CD1c-positive myeloid dendritic cell (primary cell): Measurements from ENCODE around the gene TMEM181.
"Not testable (repeated sequence)": the region's sequence is repeated elsewhere in the genome, so short reads cannot be mapped to it uniquely, and the experiment has no call there.

Source experiments
- DNase-seq: peaks from one replicate; pipeline ENCODE4 v3.0.0-alpha.2; 2016; ENCODE audit errors: extremely low spot score

The TMEM181 gene

DNA sequence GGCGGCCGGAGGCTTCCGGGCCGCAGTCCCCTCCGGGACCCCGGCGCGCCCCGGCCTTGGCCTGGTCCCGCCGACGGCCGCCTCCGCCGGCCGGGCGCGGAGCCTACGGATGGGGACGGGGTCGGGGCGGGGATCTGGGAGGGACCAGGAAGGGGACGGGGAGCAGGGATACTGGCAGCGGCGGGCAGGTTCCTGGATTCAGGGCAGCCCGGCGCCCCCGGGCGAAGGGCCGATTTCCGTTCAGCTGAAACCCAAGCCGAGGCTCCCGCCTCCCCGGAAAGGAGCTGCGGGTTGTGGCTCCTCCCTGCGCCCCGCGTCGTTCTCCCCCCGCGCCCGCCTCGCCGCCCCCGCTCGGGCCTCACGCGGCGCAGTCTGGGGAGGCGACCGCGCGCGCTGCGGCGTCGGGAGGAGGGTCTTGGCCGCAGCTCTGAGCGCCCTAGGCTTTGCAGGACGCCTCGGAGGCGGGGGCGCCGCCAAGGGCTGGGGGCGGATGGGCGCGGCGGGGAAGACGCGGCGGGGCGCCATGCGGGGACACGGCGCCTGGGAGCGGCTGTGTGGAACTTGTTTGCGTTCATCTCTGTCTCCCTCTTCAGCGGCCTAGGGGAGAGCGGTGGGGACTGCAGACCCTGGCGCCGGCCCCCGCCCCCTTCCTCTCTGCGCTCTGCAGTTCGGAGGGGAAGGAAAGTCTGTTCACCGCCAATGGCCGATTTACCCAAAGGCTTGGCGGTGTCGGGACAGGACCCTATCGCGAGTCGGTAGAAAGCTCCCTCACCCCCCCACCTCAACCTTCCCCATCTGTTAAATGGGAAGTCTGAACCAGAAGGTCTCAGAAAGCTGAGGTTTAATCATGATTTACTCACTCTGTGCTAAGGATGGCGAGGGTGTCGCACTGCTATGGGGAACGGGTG, 22.7 kb upstream of the TMEM181 start:
- DNase-seq = peak; percentile 56

DNA sequence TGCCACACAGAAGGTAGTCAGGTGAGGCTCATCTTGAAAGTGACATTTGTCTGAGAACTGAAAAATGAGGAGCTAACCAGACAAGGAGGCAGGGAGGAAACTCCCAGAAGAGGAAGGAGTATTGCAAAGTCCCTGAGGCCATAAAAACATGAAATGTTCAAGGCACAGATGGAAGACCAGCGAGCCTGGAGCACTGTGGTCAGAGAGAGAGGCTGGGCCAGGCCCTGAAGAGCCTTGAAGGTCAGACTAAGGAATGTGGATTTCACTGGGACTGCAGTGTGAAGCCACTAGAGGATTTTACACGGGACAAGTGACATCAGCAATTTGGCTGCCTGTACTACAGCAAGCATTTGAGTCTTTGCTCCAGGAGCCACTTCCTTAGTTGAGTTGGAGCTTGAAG, 21.1 kb upstream of the TMEM181 start:
- peak; percentile 2 for DNase-seq

DNA sequence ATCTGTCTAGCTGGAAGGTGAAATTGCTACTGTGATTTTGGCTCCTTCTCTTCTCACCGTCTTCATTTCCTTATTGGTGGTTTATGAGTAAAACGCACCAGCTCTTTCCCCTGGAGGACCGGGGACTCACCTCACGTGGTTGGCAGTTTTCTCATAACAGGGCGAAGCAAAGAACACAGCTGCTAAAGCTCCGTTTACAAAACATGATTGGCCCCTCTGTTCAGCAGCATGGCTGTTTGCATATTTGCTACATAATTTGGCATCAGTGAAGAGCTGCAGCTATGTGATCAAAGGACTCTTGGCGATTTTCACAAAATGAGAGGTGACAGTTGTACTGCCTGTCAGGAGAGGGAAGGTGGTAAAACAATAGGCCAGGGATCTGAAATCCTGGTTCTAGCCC, 20.5 kb upstream of the TMEM181 start:
- no peak for DNase-seq

- DNase-seq = no peak
Observed at GRCh38 chr6:158539881-158540280, 20.0 kb upstream of the TMEM181 start.

- no peak for DNase-seq
Observed at GRCh38 chr6:158543606-158544185, 16.2 kb upstream of the TMEM181 start.

DNA sequence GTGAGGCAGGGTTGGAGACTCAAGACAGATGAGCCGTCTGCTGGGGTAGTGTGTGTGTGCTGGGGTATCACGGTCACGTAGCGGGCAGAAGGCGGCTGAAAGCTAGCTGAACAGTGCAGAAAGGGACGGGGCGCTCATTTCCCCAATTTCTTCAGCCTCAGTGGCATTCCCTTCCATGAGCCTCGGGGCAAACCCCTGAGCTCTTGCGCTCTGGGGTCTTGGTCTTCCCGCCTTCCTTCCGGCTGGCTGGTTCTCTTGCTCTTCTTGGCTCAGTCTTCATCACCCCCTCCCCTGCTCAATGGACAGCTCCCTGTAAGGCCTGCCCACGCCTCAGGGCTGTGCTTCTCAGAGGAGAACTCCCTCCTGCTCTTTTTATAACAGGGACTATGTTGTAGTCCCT, 15.5 kb upstream of the TMEM181 start:
- no peak for DNase-seq

GRCh38 chr6:158545043-158545966, 14.6 kb upstream of the TMEM181 start:
- DNase-seq = no peak

DNA sequence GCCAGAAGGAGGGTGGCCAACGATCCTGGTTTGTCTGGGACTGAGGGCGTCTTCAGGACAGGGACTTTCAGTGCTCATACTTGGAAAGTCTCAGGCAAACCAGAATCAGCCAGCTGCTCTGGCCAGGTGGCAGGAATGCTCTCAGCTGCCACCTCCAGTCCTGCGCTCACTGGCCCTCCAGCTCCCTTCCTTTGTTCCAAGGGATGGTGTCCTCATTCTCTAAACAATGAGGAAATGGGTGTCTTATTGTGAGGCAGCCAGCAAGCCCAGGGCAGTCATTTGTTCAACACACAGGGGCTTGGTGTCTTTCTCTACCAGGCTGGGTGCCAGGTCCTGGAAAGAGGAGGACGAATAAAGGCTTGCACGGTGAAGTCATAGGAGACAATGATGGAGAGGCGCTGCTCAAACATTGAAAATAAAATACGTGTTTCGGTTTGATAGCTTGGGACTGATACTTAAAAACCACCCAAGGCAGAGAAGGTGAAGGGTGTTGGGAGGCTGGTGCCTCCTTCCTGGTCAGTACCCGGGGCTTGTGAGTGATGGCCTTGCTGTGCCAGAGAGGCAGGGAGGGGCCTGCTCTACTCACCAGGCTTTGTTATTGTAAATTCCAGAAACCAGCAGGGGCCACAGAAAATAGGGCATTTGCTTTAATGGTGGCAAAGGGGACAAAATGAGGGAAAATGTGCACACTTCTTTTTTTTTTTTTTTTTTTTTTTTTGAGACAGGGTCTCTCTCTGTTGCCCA, 11.3 kb upstream of the TMEM181 start:
- no peak for DNase-seq

GRCh38 chr6:158552055-158552795, 7.7 kb upstream of the TMEM181 start:
- DNase-seq = no peak

- no peak for DNase-seq
Observed at GRCh38 chr6:158552796-158553138, 7.1 kb upstream of the TMEM181 start.

DNA sequence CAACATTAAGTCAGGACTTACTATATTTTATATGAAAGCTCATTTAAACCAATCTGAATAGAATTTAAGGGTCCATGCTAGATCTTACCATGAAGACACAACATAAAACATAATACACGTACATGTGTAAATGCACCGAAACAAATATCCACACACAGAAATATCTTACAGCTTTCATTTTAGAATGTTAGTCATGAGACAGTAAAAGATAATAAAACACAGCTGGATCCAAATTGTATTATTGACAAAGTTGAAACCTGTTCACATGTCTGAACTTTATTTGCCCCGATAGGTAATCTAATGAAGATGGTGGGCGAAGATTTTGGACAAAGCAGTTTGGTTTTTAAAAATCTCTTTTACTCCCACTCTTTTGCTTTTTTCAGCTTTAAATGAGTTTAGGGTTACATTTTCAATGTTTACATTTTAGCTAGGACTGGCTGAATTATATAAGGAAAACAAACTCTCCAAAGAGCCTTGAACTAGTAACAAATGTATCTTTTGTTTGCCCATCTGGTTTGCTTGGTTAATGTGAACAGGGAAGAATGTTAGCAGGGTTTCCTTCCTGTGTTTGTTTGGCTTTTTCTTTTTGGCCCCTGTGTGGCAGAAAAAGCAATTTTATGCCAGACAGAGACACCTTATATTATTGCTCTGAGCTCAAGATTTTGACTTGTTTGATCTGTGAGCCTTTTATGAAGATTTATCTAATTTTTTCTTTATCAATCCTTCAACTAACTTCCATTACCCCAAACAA, 5.1 kb upstream of the TMEM181 start:
- DNase-seq = no peak

GRCh38 chr6:158556113-158556512, 3.8 kb upstream of the TMEM181 start:
- no peak for DNase-seq

GRCh38 chr6:158557110-158557509, 2.8 kb upstream of the TMEM181 start:
- not testable (repeated sequence) for DNase-seq

GRCh38 chr6:158557927-158558326, 2.0 kb upstream of the TMEM181 start:
- no peak for DNase-seq

DNA sequence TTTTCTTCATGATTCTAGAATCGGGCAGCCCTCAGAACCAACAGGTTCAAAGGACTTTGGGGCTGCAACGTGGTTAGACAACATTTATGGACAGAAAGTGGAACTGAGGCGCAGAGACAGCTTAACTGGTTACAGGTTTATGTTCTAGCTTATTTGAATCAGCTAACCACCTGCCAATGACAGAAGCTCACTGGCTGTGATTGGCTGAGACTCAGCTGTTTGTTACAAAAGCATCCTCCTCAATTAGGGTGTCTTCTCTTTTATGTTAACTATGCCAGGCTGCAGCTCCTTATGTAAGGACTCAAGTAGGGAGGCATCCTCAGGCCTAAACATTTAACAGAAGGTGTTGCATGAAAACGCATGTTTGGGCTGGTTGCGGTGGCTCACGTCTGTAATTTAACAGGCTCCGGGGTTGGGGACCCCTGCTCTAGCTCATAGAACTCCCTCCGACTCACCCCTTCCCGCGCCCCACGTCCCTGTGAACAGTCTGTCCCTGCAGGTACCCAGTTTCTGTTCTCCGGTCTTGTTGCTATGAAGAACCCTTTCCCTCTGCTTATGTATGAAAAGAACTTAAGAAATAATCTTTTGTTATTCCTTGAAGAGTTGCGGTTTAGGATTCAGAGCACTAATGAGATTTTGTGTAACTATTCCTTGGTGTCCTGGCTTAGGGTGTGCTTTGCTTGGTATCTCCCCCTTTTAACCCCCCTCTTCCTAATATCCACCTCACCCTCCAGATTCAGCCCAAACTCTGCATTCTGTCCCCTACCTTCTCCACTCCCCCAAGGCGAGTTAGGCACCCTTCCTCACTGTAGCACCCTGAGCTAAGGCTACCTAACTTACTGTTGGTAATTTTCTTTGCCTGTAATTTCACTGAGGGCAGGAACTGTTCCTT, 1.2 kb upstream of the TMEM181 start:
- DNase-seq = no peak

DNA sequence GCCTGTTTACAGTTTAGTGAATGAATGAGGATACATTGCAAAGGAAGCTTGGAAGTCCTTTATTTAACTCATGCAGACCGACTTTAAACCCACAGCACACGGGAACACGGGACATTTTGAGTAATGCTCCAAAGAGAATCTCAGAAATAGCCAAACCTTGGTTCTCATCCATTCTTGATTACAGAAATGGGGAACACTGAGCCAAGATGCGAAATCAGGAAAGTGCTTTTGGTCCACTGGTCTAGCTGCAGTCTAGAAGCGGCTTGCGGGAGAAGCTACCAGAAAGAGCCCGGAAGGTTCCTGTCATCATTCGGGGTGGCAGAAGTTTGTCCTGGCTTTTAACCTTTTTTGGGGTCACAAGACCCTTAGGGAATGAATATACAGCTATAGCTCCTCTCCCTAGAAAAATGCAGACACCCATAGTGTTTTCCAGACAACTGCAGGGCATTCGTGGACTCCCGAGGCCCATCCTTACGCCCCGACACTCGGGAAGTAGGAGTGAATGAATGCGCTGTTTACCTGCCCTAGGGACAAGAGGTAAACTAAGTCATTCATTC, 475 bp upstream of the TMEM181 start:
- DNase-seq = no peak

- peak; percentile 21 for DNase-seq
Observed at GRCh38 chr6:158560836-158561320, 987 bp downstream of the TMEM181 start.

DNA sequence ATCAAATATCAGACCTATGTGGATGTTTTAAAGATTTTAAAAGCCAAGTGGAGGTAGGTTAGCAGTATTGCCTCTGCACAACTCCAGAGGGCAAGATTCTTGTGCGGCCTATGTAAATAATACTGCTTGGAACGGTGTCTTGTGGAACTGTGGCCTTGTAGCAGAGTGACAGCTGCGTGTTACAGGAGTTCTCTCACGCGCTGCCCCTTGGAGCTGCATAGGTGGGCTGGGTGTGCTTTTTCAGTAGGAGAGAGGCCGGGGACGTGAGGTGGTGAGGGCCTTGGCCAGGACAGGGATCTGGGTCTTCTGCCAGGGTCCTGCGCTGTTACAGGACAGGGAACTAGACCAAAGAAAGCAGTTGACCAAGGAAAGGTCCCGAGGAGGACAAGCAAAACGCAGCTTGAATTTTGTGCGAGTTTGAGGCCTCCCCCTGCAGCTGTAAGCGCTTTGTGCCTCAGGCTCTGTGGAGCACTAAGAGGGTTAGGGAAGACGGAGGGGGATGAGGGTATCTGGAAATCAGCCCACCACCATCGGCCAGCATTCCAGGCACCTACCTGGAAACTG, 1.5 kb downstream of the TMEM181 start:
- DNase-seq = no peak
